ENCODE data around the gene GDI1. TPM values are rescaled to one million over a fixed set of nuclear protein-coding genes. Genes with fewer than 3 reads are reported as not detected.

GDI1 gene
- total and polyA plus RNA-seq, 2 of the 4 experiments (the other 2 are of a cell fraction), result 113 to 291 TPM

DNA sequence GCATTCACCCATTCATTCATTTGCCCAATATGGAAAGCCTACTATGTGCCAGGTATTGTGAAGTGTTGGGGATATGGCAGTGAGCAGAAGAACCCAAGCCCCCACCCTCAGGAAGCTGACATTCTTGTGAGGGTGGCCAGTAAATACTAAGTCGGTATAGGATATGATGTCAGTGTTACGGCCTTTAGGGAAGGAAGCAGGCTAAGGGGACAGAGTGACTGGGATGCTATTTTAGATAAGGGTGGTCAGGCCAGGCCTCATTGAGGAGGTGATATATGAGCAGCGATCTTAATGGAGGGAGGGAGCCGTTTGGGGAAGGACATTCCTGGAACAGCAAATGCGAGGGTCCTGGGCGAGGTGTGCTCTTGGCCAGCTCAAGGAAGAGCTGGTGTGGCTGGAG is 6.5 kb upstream of the GDI1 start:
- ATAC-seq (ENCODE audit: low read depth) (no peak), DNase-seq (no peak)
- H3K9me1 ChIP-seq (ENCODE audit: insufficient read depth, low read length), result peaks cover 3% of the 10 kb centered on the region; the same call in 1 of the 2 replicates
- H3K9ac ChIP-seq (ENCODE audit: low read depth, low read length), result no peak overlapping the region; the same call in 1 of the 2 replicates
- H4K91ac ChIP-seq (ENCODE audit: insufficient read depth, low read depth, low read length), result no peak overlapping the region
- H3K18ac ChIP-seq (ENCODE audit: low read depth, low read length), result no peak overlapping the region
- WGBS, 2 experiments (ENCODE audit: extremely low coverage in 2 of 2, insufficient read length in 1 of 2), result 80% methylated on average over 6 of the region's 6 CpGs; no CpG with 5 or more reads in 1 of the 2 experiments
- no peak overlapping the region for H3K56ac ChIP-seq (ENCODE audit: extremely low read depth, insufficient read depth, low read length)
- in situ Hi-C loops (cut with MboI; ENCODE audit: low sequenced_read_pairs) (no loop called here), intact Hi-C loops (cut with micrococcal nuclease) (no loop called here), dilution Hi-C loops (cut with HindIII; ENCODE audit: low sequenced_read_pairs, unreplicated experiment) (no loop called here)
- no TSS peak for BruUV-seq (replicated peaks)
- no peaks in the 10 kb centered on the region for H3K9me3 ChIP-seq (ENCODE audit: control insufficient read depth, insufficient read depth, low read length)
- TF ChIP-seq RCOR1 (IDR thresholded peaks at IDR 0.05; ENCODE audit: insufficient replicate concordance, low read length) (no peak), CEBPB (IDR thresholded peaks at IDR 0.05; ENCODE audit: low read depth, low read length) (no peak), POLR2A (IDR thresholded peaks at IDR 0.05; ENCODE audit: low read depth, low read length) (no peak), RFX5 (IDR thresholded peaks at IDR 0.05; ENCODE audit: low read depth, low read length) (no peak), SMC3 (IDR thresholded peaks at IDR 0.05; ENCODE audit: low read depth, low read length) (no peak), MXI1 (IDR thresholded peaks at IDR 0.05; ENCODE audit: borderline replicate concordance, low read depth, low read length) (no peak)
- ChIA-PET POLR2A (ENCODE audit: unreplicated experiment) (no interaction called here), CTCF (no interaction called here)
- peaks cover 7 to 22% of the 10 kb centered on the region in 2 experiments for H3K79me1 ChIP-seq (ENCODE audit: low read depth in 1 of 2, low read length in 2 of 2)
- H2AFZ ChIP-seq (replicated peaks; ENCODE audit: low read length, poor library complexity), result no peak overlapping the region
- H4K20me1 ChIP-seq (ENCODE audit: insufficient read depth, low read length), result peaks cover 7% of the 10 kb centered on the region
- no peak overlapping the region for H4K8ac ChIP-seq (ENCODE audit: low read depth in 2 of 2, low read length in 2 of 2)
- no peak overlapping the region for H2BK15ac ChIP-seq (ENCODE audit: low read depth, low read length)
- no peak overlapping the region for H2BK20ac ChIP-seq (ENCODE audit: low read depth, low read length)
- no peak overlapping the region for H2BK5ac ChIP-seq (ENCODE audit: low read depth, low read length, poor library complexity, severe bottlenecking)
- no peak overlapping the region for H3K23ac ChIP-seq (ENCODE audit: low read depth, low read length)
- no peak overlapping the region for H3K14ac ChIP-seq (replicated peaks; ENCODE audit: low read depth, low read length)
- H3K4me2 ChIP-seq (ENCODE audit: low read depth, low read length), result no peak overlapping the region
- H4K5ac ChIP-seq (ENCODE audit: low read depth, low read length), result no peak overlapping the region
- H2BK120ac ChIP-seq (ENCODE audit: low read depth, low read length), result no peak overlapping the region
- no peak overlapping the region for H3K27ac ChIP-seq (ENCODE audit: insufficient read depth, low read length)
- H3K36me3 ChIP-seq (ENCODE audit: control insufficient read depth, insufficient read depth, low read length), result peaks cover 27% of the 10 kb centered on the region; the same call in 1 of the 2 replicates
- peaks cover 2% of the 10 kb centered on the region; the same call in 1 of the 2 replicates for H3K4me1 ChIP-seq (ENCODE audit: control insufficient read depth, insufficient read depth, low read length)
- H3K4me3 ChIP-seq (ENCODE audit: insufficient read depth, low read depth, low read length), result no peak overlapping the region
- no peak overlapping the region for H2AK5ac ChIP-seq (ENCODE audit: low read depth, low read length)
- H3K27me3 ChIP-seq (ENCODE audit: control insufficient read depth, insufficient read depth, low read length), result no peaks in the 10 kb centered on the region
- H3K4ac ChIP-seq (ENCODE audit: low read depth, low read length), result no peak overlapping the region
- H2AK9ac ChIP-seq (replicated peaks; ENCODE audit: low read depth, low read length, poor library complexity), result no peak overlapping the region
